ENCODE measurements around the gene TUBGCP3.

GRCh38 chr13:112462408-112462807 is 125.5 kb downstream of the TUBGCP3 start:
- TF ChIP-seq CTCF (IDR thresholded peaks at IDR 0.05; ENCODE audit: insufficient read depth, low read length, poor library complexity, severe bottlenecking) (no peak), EZH2phosphoT487 (conservative IDR thresholded peaks at IDR 0.05; ENCODE audit: low read length) (no peak)

Data from SU-DHL-6 (cell line).